ENCODE results near the gene RBM28.

RBM28 gene

GRCh38 chr7:128373606-128374005 is 29.9 kb upstream of the RBM28 start (continued):
- TF ChIP-seq BCL6B (tag by site-specific recombination; IDR thresholded peaks at IDR 0.05) = no peak
- no peak for TF ChIP-seq SP2 (tag by site-specific recombination; IDR thresholded peaks at IDR 0.05)
- TF ChIP-seq IKZF3 (tag by site-specific recombination; IDR thresholded peaks at IDR 0.05) = no peak
- TF ChIP-seq ZNF585B (tag by site-specific recombination; IDR thresholded peaks at IDR 0.05) = no peak
- no peak for TF ChIP-seq ZNF335 (tag by site-specific recombination; conservative IDR thresholded peaks at IDR 0.05)

GRCh38 chr7:128370491-128370890 is 26.8 kb upstream of the RBM28 start:
- Histone ChIP-seq H3K36me3 (ENCODE audit: control insufficient read depth in 2 of 2, insufficient read depth in 1 of 2, low read length in 2 of 2) (no peaks in the 10 kb centered on the region), H3K4me3 (ENCODE audit: low read depth, low read length) (no peak overlapping the region), H3K9me3 (ENCODE audit: control insufficient read depth, insufficient read depth, low read depth, low read length) (no peaks in the 10 kb centered on the region), H3K4me1 (ENCODE audit: control insufficient read depth, insufficient read depth, low read length) (no peaks in the 10 kb centered on the region), H3K27ac (ENCODE audit: extremely low read depth, low read depth, low read length) (no peak overlapping the region)
- TF ChIP-seq ZNF341 (tag by site-specific recombination; IDR thresholded peaks at IDR 0.05; ENCODE audit: low read depth) = peak; percentile 73
- no peak for TF ChIP-seq ZBTB20 (tag by site-specific recombination; IDR thresholded peaks at IDR 0.05)
- CTCF ChIA-PET = interaction anchor here (1.4 to 4.2 kb wide), 3 partner anchors 12 to 23 kb away, joined by 3 to 36 read pairs (median 4); no protein-coding TSS in a partner anchor
- POLR2A ChIA-PET = no interaction called here

DNA sequence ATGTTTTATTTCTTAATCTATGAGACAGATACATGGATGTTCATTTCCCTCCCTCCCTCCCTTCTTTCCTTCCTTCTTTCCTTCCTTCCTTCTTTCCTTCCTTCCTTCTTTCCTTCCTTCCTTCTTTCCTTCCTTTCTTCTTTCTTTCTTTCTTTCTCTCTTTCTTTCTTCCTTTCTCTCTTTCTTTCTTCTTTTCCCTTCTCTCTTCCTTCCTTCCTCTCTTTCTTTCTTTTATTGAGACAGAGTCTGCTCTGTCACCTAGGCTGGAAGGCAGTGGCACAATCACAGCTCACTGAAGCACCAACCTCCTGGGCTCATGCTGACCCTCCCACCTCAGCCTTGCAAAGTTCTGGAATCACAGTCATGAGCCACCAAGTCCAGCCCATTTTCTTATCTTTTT is 23.3 kb upstream of the RBM28 start:
- TF ChIP-seq ZNF366 (tag by site-specific recombination; conservative IDR thresholded peaks at IDR 0.05) (peak; percentile 82), ZFP3 (tag by site-specific recombination; IDR thresholded peaks at IDR 0.05; ENCODE audit: low read depth) (no peak)
- H3K9me3 ChIP-seq (ENCODE audit: control insufficient read depth, insufficient read depth, low read depth, low read length) = no peaks in the 10 kb centered on the region
- CTCF ChIA-PET = interaction anchor here (2.5 kb wide), 1 partner anchor 15 kb away, joined by 7 read pairs; no protein-coding TSS in a partner anchor
- H3K27ac ChIP-seq (ENCODE audit: extremely low read depth, low read depth, low read length) = no peak overlapping the region
- no peaks in the 10 kb centered on the region for H3K36me3 ChIP-seq (ENCODE audit: control insufficient read depth in 2 of 2, insufficient read depth in 1 of 2, low read length in 2 of 2)
- H3K4me1 ChIP-seq (ENCODE audit: control insufficient read depth, insufficient read depth, low read length) = no peaks in the 10 kb centered on the region
- no peak overlapping the region for H3K4me3 ChIP-seq (ENCODE audit: low read depth, low read length)
- POLR2A ChIA-PET = interaction anchor here (1.1 kb wide), 1 partner anchor 23 kb away, joined by 4 read pairs; the partner anchor contains the start of gene RBM28

- Histone ChIP-seq H3K4me1 (ENCODE audit: control insufficient read depth, insufficient read depth, low read length) (no peaks in the 10 kb centered on the region), H3K27ac (ENCODE audit: extremely low read depth, low read depth, low read length) (no peak overlapping the region), H3K36me3 (ENCODE audit: control insufficient read depth in 2 of 2, insufficient read depth in 1 of 2, low read length in 2 of 2) (no peaks in the 10 kb centered on the region), H3K9me3 (ENCODE audit: control insufficient read depth, insufficient read depth, low read depth, low read length) (no peaks in the 10 kb centered on the region), H3K4me3 (ENCODE audit: low read depth, low read length) (no peak overlapping the region)
- POLR2A ChIA-PET = interaction anchor here (1.1 kb wide), 1 partner anchor 22 kb away, joined by 4 read pairs; the partner anchor contains the start of gene RBM28
- TF ChIP-seq ZNF600 (tag by site-specific recombination; IDR thresholded peaks at IDR 0.05) (peak; percentile 24; the same call in 1 of the 2 replicates), EGR2 (tag by site-specific recombination; IDR thresholded peaks at IDR 0.05; ENCODE audit: low read depth) (no peak), ZNF404 (tag by site-specific recombination; IDR thresholded peaks at IDR 0.05) (no peak)
- TF ChIP-seq, protein P1, sequence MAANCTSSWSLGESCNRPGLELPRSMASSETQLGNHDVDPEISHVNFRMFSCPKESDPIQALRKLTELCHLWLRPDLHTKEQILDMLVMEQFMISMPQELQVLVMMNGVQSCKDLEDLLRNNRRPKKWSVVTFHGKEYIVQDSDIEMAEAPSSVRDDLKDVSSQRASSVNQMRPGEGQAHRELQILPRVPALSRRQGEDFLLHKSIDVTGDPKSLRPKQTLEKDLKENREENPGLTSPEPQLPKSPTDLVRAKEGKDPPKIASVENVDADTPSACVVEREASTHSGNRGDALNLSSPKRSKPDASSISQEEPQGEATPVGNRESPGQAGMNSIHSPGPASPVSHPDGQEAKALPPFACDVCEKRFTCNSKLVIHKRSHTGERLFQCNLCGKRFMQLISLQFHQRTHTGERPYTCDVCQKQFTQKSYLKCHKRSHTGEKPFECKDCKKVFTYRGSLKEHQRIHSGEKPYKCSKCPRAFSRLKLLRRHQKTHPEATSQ (tag by site-specific recombination; IDR thresholded peaks at IDR 0.05) = no peak
- CTCF ChIA-PET = interaction anchor here (0.7 to 2.5 kb wide), 3 partner anchors 15 to 32 kb away, joined by 3 to 7 read pairs (median 7); no protein-coding TSS in a partner anchor
Measured at GRCh38 chr7:128366300-128366699, 22.6 kb upstream of the RBM28 start.

GRCh38 chr7:128365432-128365831 is 21.7 kb upstream of the RBM28 start:
- TF ChIP-seq ZBTB7A (tag by site-specific recombination; IDR thresholded peaks at IDR 0.05; ENCODE audit: low read depth) (no peak), RBAK (tag by site-specific recombination; IDR thresholded peaks at IDR 0.05) (no peak), ZNF112 (tag by site-specific recombination; IDR thresholded peaks at IDR 0.05) (no peak), ZNF366 (tag by site-specific recombination; conservative IDR thresholded peaks at IDR 0.05) (peak; percentile 93)
- Histone ChIP-seq H3K4me1 (ENCODE audit: control insufficient read depth, insufficient read depth, low read length) (no peaks in the 10 kb centered on the region; the same call in 1 of the 2 replicates), H3K4me3 (ENCODE audit: low read depth, low read length) (no peak overlapping the region), H3K27ac (ENCODE audit: extremely low read depth, low read depth, low read length) (no peak overlapping the region), H3K9me3 (ENCODE audit: control insufficient read depth, insufficient read depth, low read depth, low read length) (no peaks in the 10 kb centered on the region), H3K36me3 (ENCODE audit: control insufficient read depth in 2 of 2, insufficient read depth in 1 of 2, low read length in 2 of 2) (no peaks in the 10 kb centered on the region)
- CTCF ChIA-PET = interaction anchor here (1.2 to 2.5 kb wide), 2 partner anchors 16 to 18 kb away, joined by 7 read pairs; no protein-coding TSS in a partner anchor
- POLR2A ChIA-PET = no interaction called here

Measured in HEK293 (cell line).